Dendritic cell treated with granulocyte-macrophage colony-stimulating factor and Interleukin-4, amounts not matched to agents 40 ng/mL and 50 ng/mL, for 4 days (primary cell): ENCODE results near the gene ADAM20.

Experiments
- H3K27ac Mint-ChIP-seq: one replicate; pipeline ENCODE4 v1.8.0; 2022; ENCODE audit warnings: mild to moderate bottlenecking, mixed read lengths
- H3K27me3 Mint-ChIP-seq: one replicate; pipeline ENCODE4 v1.8.0; 2022; ENCODE audit warnings: mild to moderate bottlenecking, mixed read lengths
- H3K36me3 Mint-ChIP-seq: one replicate; pipeline ENCODE4 v1.8.0; 2022; ENCODE audit warnings: low read depth, mixed read lengths
- H3K4me1 Mint-ChIP-seq: one replicate; pipeline ENCODE4 v1.8.0; 2022; ENCODE audit warnings: low read depth, mixed read lengths
- H3K4me3 Mint-ChIP-seq: one replicate; pipeline ENCODE4 v1.8.0; 2022; ENCODE audit warnings: mild to moderate bottlenecking, moderate library complexity, mixed read lengths
- H3K9me3 Mint-ChIP-seq: one replicate; pipeline ENCODE4 v1.8.0; 2022; ENCODE audit warnings: mixed read lengths
- intact Hi-C: fragments of 100-400 bp; cut with micrococcal nuclease; formaldehyde crosslinking; loops from one replicate; pipeline ENCODE4 v1.15.0; 2022

The ADAM20 gene

GRCh38 chr14:70534904-70535303, at the start of gene ADAM20:
Gene ADAM20, minus strand, starts transcription at chr14:70535004. Its CDS starts 10,247 bp downstream, at chr14:70524757.
- intact Hi-C loops = no loop called here
- Mint-ChIP-seq H3K36me3 (peaks cover 6% of the 10 kb centered on the region), H3K27me3 (no peaks in the 10 kb centered on the region), H3K4me3 (no peak within 1 kb of the TSS), H3K27ac (no peak within 1 kb of the TSS), H3K9me3 (peaks cover 33% of the 10 kb centered on the region), H3K4me1 (no peaks in the 10 kb centered on the region)

GRCh38 chr14:70576891-70577290, 42.1 kb upstream of the ADAM20 start:
- no peak overlapping the region for H3K4me3 Mint-ChIP-seq
- no peaks in the 10 kb centered on the region for H3K4me1 Mint-ChIP-seq
- H3K27ac Mint-ChIP-seq = no peak overlapping the region
- peaks cover 54% of the 10 kb centered on the region for H3K36me3 Mint-ChIP-seq
- H3K27me3 Mint-ChIP-seq = no peaks in the 10 kb centered on the region
- no peaks in the 10 kb centered on the region for H3K9me3 Mint-ChIP-seq
- intact Hi-C loops = no loop called here

- no peaks in the 10 kb centered on the region for H3K4me1 Mint-ChIP-seq
- H3K9me3 Mint-ChIP-seq = no peaks in the 10 kb centered on the region
- H3K27me3 Mint-ChIP-seq = no peaks in the 10 kb centered on the region
- peaks cover 62% of the 10 kb centered on the region for H3K36me3 Mint-ChIP-seq
- intact Hi-C loops = no loop called here
- no peak overlapping the region for H3K4me3 Mint-ChIP-seq
- no peak overlapping the region for H3K27ac Mint-ChIP-seq
These were observed 38.2 kb upstream of the ADAM20 start for GRCh38 chr14:70573050-70573449.

- Mint-ChIP-seq H3K27me3 (no peaks in the 10 kb centered on the region), H3K4me1 (no peaks in the 10 kb centered on the region), H3K27ac (no peak overlapping the region), H3K4me3 (no peak overlapping the region), H3K36me3 (peaks cover 81% of the 10 kb centered on the region), H3K9me3 (peaks cover 6% of the 10 kb centered on the region)
- intact Hi-C loops = no loop called here
These were observed 36.3 kb upstream of the ADAM20 start for GRCh38 chr14:70571139-70571538.

- peaks cover 96% of the 10 kb centered on the region for H3K36me3 Mint-ChIP-seq
- intact Hi-C loops = loop anchor here (10.0 kb wide), 1 partner anchor 483 kb away; no protein-coding TSS in a partner anchor
- H3K27ac Mint-ChIP-seq = no peak overlapping the region
- H3K27me3 Mint-ChIP-seq = no peaks in the 10 kb centered on the region
- H3K4me1 Mint-ChIP-seq = no peaks in the 10 kb centered on the region
- H3K4me3 Mint-ChIP-seq = no peak overlapping the region
- H3K9me3 Mint-ChIP-seq = peaks cover 27% of the 10 kb centered on the region
These were observed 33.0 kb upstream of the ADAM20 start for GRCh38 chr14:70567791-70568190.

GRCh38 chr14:70563869-70564268, 29.1 kb upstream of the ADAM20 start:
- Mint-ChIP-seq H3K4me1 (no peaks in the 10 kb centered on the region), H3K9me3 (peaks cover 54% of the 10 kb centered on the region), H3K27ac (no peak overlapping the region), H3K4me3 (no peak overlapping the region), H3K36me3 (peaks cover 82% of the 10 kb centered on the region), H3K27me3 (no peaks in the 10 kb centered on the region)
- intact Hi-C loops = loop anchor here (10.0 kb wide), 1 partner anchor 479 kb away; no protein-coding TSS in a partner anchor

GRCh38 chr14:70563417-70563816, 28.6 kb upstream of the ADAM20 start:
- H3K36me3 Mint-ChIP-seq = peaks cover 79% of the 10 kb centered on the region
- no peak overlapping the region for H3K4me3 Mint-ChIP-seq
- no peaks in the 10 kb centered on the region for H3K27me3 Mint-ChIP-seq
- H3K27ac Mint-ChIP-seq = no peak overlapping the region
- no peaks in the 10 kb centered on the region for H3K4me1 Mint-ChIP-seq
- intact Hi-C loops = loop anchor here (10.0 kb wide), 1 partner anchor 479 kb away; no protein-coding TSS in a partner anchor
- H3K9me3 Mint-ChIP-seq = peaks cover 54% of the 10 kb centered on the region

- no peak overlapping the region for H3K4me3 Mint-ChIP-seq
- no peak overlapping the region for H3K27ac Mint-ChIP-seq
- intact Hi-C loops = no loop called here
- peaks cover 39% of the 10 kb centered on the region for H3K9me3 Mint-ChIP-seq
- H3K4me1 Mint-ChIP-seq = no peaks in the 10 kb centered on the region
- no peaks in the 10 kb centered on the region for H3K27me3 Mint-ChIP-seq
- H3K36me3 Mint-ChIP-seq = peaks cover 32% of the 10 kb centered on the region
These were observed 23.6 kb upstream of the ADAM20 start for GRCh38 chr14:70558356-70558755.

- Mint-ChIP-seq H3K27ac (no peak overlapping the region), H3K4me1 (no peaks in the 10 kb centered on the region), H3K27me3 (no peaks in the 10 kb centered on the region), H3K36me3 (peaks cover 7% of the 10 kb centered on the region), H3K9me3 (peaks cover 14% of the 10 kb centered on the region), H3K4me3 (no peak overlapping the region)
- intact Hi-C loops = no loop called here
These were observed 21.1 kb upstream of the ADAM20 start for GRCh38 chr14:70555890-70556289.

GRCh38 chr14:70538087-70538486, 3.3 kb upstream of the ADAM20 start:
- Mint-ChIP-seq H3K36me3 (peaks cover 6% of the 10 kb centered on the region), H3K27me3 (no peaks in the 10 kb centered on the region), H3K4me3 (no peak overlapping the region), H3K9me3 (peaks cover 31% of the 10 kb centered on the region), H3K27ac (no peak overlapping the region), H3K4me1 (no peaks in the 10 kb centered on the region)
- intact Hi-C loops = no loop called here

GRCh38 chr14:70536830-70537229, 2.0 kb upstream of the ADAM20 start:
- H3K27me3 Mint-ChIP-seq = no peaks in the 10 kb centered on the region
- H3K4me3 Mint-ChIP-seq = no peak overlapping the region
- intact Hi-C loops = no loop called here
- H3K27ac Mint-ChIP-seq = no peak overlapping the region
- H3K9me3 Mint-ChIP-seq = peaks cover 33% of the 10 kb centered on the region
- peaks cover 6% of the 10 kb centered on the region for H3K36me3 Mint-ChIP-seq
- H3K4me1 Mint-ChIP-seq = no peaks in the 10 kb centered on the region

- Mint-ChIP-seq H3K27me3 (no peaks in the 10 kb centered on the region), H3K27ac (no peak overlapping the region), H3K36me3 (no peaks in the 10 kb centered on the region), H3K4me3 (no peak overlapping the region), H3K4me1 (no peaks in the 10 kb centered on the region), H3K9me3 (peaks cover 7% of the 10 kb centered on the region)
- intact Hi-C loops = no loop called here
These were observed 4.4 kb downstream of the ADAM20 start for GRCh38 chr14:70530417-70530816.

GRCh38 chr14:70527501-70528105, 7.2 kb downstream of the ADAM20 start:
- H3K9me3 Mint-ChIP-seq = no peaks in the 10 kb centered on the region
- peaks cover 6% of the 10 kb centered on the region for H3K36me3 Mint-ChIP-seq
- no peak overlapping the region for H3K4me3 Mint-ChIP-seq
- no peaks in the 10 kb centered on the region for H3K4me1 Mint-ChIP-seq
- no peaks in the 10 kb centered on the region for H3K27me3 Mint-ChIP-seq
- intact Hi-C loops = no loop called here
- no peak overlapping the region for H3K27ac Mint-ChIP-seq

- intact Hi-C loops = no loop called here
- Mint-ChIP-seq H3K4me1 (no peaks in the 10 kb centered on the region), H3K27me3 (no peaks in the 10 kb centered on the region), H3K4me3 (no peak overlapping the region), H3K9me3 (peaks cover 6% of the 10 kb centered on the region), H3K27ac (no peak overlapping the region), H3K36me3 (peaks cover 6% of the 10 kb centered on the region)
These were observed 9.1 kb downstream of the ADAM20 start for GRCh38 chr14:70525691-70526090.

GRCh38 chr14:70515811-70516210, 19.0 kb downstream of the ADAM20 start:
- intact Hi-C loops = no loop called here
- Mint-ChIP-seq H3K36me3 (no peaks in the 10 kb centered on the region), H3K9me3 (peaks cover 19% of the 10 kb centered on the region), H3K4me1 (peaks cover 17% of the 10 kb centered on the region), H3K27ac (no peak overlapping the region), H3K4me3 (no peak overlapping the region), H3K27me3 (no peaks in the 10 kb centered on the region)
